GM21825 (cell line): ENCODE data around the gene C2CD3.
"Not testable (repeated sequence)": the region's sequence is repeated elsewhere in the genome, so short reads cannot be mapped to it uniquely, and the experiment has no call there.

Source experiments
- ATAC-seq: cut with Tn5 transposase; IDR thresholded peaks from one replicate; pipeline ENCODE4 v1.9.1; 2021; ENCODE audit warnings: mild to moderate bottlenecking, moderate library complexity; ENCODE audit not compliant: unreplicated experiment

Gene C2CD3

GRCh38 chr11:74070723-74071492 is 99.9 kb downstream of the C2CD3 start:
- no peak for ATAC-seq

GRCh38 chr11:74069146-74070046 is 101.4 kb downstream of the C2CD3 start:
- no peak for ATAC-seq

- not testable (repeated sequence) for ATAC-seq
Observed at GRCh38 chr11:74066663-74067062, 104.1 kb downstream of the C2CD3 start.

GRCh38 chr11:74065534-74065933 is 105.3 kb downstream of the C2CD3 start:
- not testable (repeated sequence) for ATAC-seq

- not testable (repeated sequence) for ATAC-seq
Observed at GRCh38 chr11:74063628-74064027, 107.2 kb downstream of the C2CD3 start.

- ATAC-seq, result not testable (repeated sequence)
Observed at GRCh38 chr11:74061599-74061998, 109.2 kb downstream of the C2CD3 start.

GRCh38 chr11:74057249-74058151 is 113.3 kb downstream of the C2CD3 start:
- no peak for ATAC-seq

GRCh38 chr11:74055938-74056337 is 114.9 kb downstream of the C2CD3 start:
- no peak for ATAC-seq

- no peak for ATAC-seq
Observed at GRCh38 chr11:74050465-74050864, 120.3 kb downstream of the C2CD3 start.

- ATAC-seq, result no peak
Observed at GRCh38 chr11:74048993-74049392, 121.8 kb downstream of the C2CD3 start.

GRCh38 chr11:74044538-74044937 is 126.3 kb downstream of the C2CD3 start:
- ATAC-seq, result no peak

GRCh38 chr11:74043450-74043849 is 127.4 kb downstream of the C2CD3 start:
- ATAC-seq, result no peak

- no peak for ATAC-seq
Observed at GRCh38 chr11:74037309-74037708, 133.5 kb downstream of the C2CD3 start.

GRCh38 chr11:74035264-74035663 is 135.5 kb downstream of the C2CD3 start:
- ATAC-seq, result no peak

- ATAC-seq, result no peak
Observed at GRCh38 chr11:74033046-74033445, 137.8 kb downstream of the C2CD3 start.

- no peak for ATAC-seq
Observed at GRCh38 chr11:74030723-74031676, 139.8 kb downstream of the C2CD3 start.

- ATAC-seq, result no peak
Observed at GRCh38 chr11:74025467-74026166, 145.2 kb downstream of the C2CD3 start.

- ATAC-seq, result no peak
Observed at GRCh38 chr11:74024261-74025029, 146.4 kb downstream of the C2CD3 start.
